NCI-H1694 treated with DMSO at 0.1 percent for 48 hours (cell line): ENCODE data around the gene FRMPD2.
"Not testable (repeated sequence)": the region's sequence is repeated elsewhere in the genome, so short reads cannot be mapped to it uniquely, and the experiment has no call there.

Source experiments
- DNase-seq: peaks from one replicate; lab custom pipeline; 2025; lab: John Stamatoyannopoulos, UW

FRMPD2 gene

GRCh38 chr10:48231699-48232315, 42.7 kb downstream of the FRMPD2 start:
- DNase-seq: no peak

GRCh38 chr10:48231178-48231577, 43.3 kb downstream of the FRMPD2 start:
- no peak for DNase-seq

GRCh38 chr10:48227213-48227612, 47.3 kb downstream of the FRMPD2 start:
- peak; percentile 32 for DNase-seq

- DNase-seq: no peak
Observed at GRCh38 chr10:48224979-48225560, 49.4 kb downstream of the FRMPD2 start.

GRCh38 chr10:48224296-48224695, 50.2 kb downstream of the FRMPD2 start:
- DNase-seq: no peak

- DNase-seq: no peak
Observed at GRCh38 chr10:48221814-48222213, 52.7 kb downstream of the FRMPD2 start.

- DNase-seq: not testable (repeated sequence)
Observed at GRCh38 chr10:48221031-48221430, 53.5 kb downstream of the FRMPD2 start.

- no peak for DNase-seq
Observed at GRCh38 chr10:48219194-48219593, 55.3 kb downstream of the FRMPD2 start.

GRCh38 chr10:48216744-48217143, 57.8 kb downstream of the FRMPD2 start:
- DNase-seq: no peak

GRCh38 chr10:48216204-48216505, 58.3 kb downstream of the FRMPD2 start:
- no peak for DNase-seq

GRCh38 chr10:48215486-48216203, 58.9 kb downstream of the FRMPD2 start:
- DNase-seq: peak; percentile 27

GRCh38 chr10:48214716-48215485, 59.6 kb downstream of the FRMPD2 start:
- no peak for DNase-seq

GRCh38 chr10:48213047-48213446, 61.4 kb downstream of the FRMPD2 start:
- no peak for DNase-seq

- DNase-seq: no peak
Observed at GRCh38 chr10:48211777-48212176, 62.7 kb downstream of the FRMPD2 start.

- no peak for DNase-seq
Observed at GRCh38 chr10:48210966-48211365, 63.5 kb downstream of the FRMPD2 start.

- DNase-seq: no peak
Observed at GRCh38 chr10:48210391-48210790, 64.1 kb downstream of the FRMPD2 start.

- no peak for DNase-seq
Observed at GRCh38 chr10:48209241-48209640, 65.3 kb downstream of the FRMPD2 start.

- DNase-seq: no peak
Observed at GRCh38 chr10:48207853-48208252, 66.6 kb downstream of the FRMPD2 start.

GRCh38 chr10:48206482-48207250, 67.8 kb downstream of the FRMPD2 start:
- no peak for DNase-seq

- no peak for DNase-seq
Observed at GRCh38 chr10:48205918-48206317, 68.6 kb downstream of the FRMPD2 start.

GRCh38 chr10:48199580-48200377, 74.7 kb downstream of the FRMPD2 start:
- DNase-seq: no peak
